GM12878 (cell line): ENCODE measurements around the gene RTCA. TPM values are rescaled to one million over a fixed set of nuclear protein-coding genes. Genes with fewer than 3 reads are reported as not detected.

Experiments
- ATAC-seq: fragments of 200-7000 bp; cut with Tn5 transposase; 3 replicates; pipeline ENCODE4 v1.9.1; 2020; ENCODE audit warnings: mild to moderate bottlenecking, moderate library complexity
- BruUV-seq: library from RNA; stranded (reverse); fragments of 400-500 nt; replicated peaks from 2 replicates; lab custom pipeline; 2021; lab: Mats Ljungman, UMichigan
- CTCF ChIA-PET: fragments of 300-600 bp; sonication (Branson Sonifier 250); formaldehyde crosslinking; extraction: SDS; loops from one replicate; lab custom pipeline; 2021; ENCODE audit warnings: inconsistent platforms; lab: Yijun Ruan, JAX
- POLR2A ChIA-PET: fragments of 350-600 bp; formaldehyde crosslinking; extraction: SDS; loops from one replicate; lab custom pipeline; 2021; ENCODE audit warnings: inconsistent platforms; lab: Charles Lee
- RAD21 ChIA-PET: fragments of 300-600 bp; sonication (Branson Sonifier 250); formaldehyde crosslinking; loops from one replicate; lab custom pipeline; 2023; ENCODE audit warnings: antibody characterized with exemption; ENCODE audit not compliant: unreplicated experiment; lab: Charles Lee
- SMC1A ChIA-PET: fragments of 300-600 bp; sonication (Branson Sonifier 250); formaldehyde crosslinking; loops from one replicate; lab custom pipeline; 2023; ENCODE audit not compliant: unreplicated experiment, uncharacterized antibody; lab: Charles Lee
- DNase-seq: peaks from one replicate; pipeline ENCODE4 v3.0.0-alpha.2; 2011; ENCODE audit warnings: low read depth, low spot score
- FAIRE-seq: peaks from 3 replicates; lab custom pipeline; 2011; peaks lifted over from hg19 to GRCh38; lab: Jason Lieb, UNC
- H2AFZ ChIP-seq: 2 replicates; pipeline ENCODE4 v1.6.0; 2011; ENCODE audit warnings: low read depth, low read length, control low read depth; ENCODE audit not compliant: control insufficient read depth
- H3K27ac ChIP-seq: 2 replicates; pipeline ENCODE4 v1.5.1; 2011; ENCODE audit warnings: control low read depth; ENCODE audit not compliant: control insufficient read depth, insufficient read depth
- H3K27me3 ChIP-seq, 2 experiments: replicated peaks in 1 of 2; 2 replicates each; pipeline versions ENCODE4 v1.6.0 to v1.6.1; 2011; ENCODE audit warnings: low read length in 1 of 2; ENCODE audit not compliant: control insufficient read depth in 2 of 2, insufficient read depth in 2 of 2
- H3K36me3 ChIP-seq, 2 experiments: 2 replicates each; pipeline ENCODE4 v1.5.1; 2011; ENCODE audit warnings: low read length in 1 of 2; ENCODE audit not compliant: control insufficient read depth in 2 of 2, insufficient read depth in 2 of 2
- H3K4me1 ChIP-seq: 2 replicates; pipeline ENCODE4 v1.6.1; 2011; ENCODE audit warnings: mild to moderate bottlenecking, low read length, moderate library complexity, mixed read lengths; ENCODE audit not compliant: control insufficient read depth, insufficient read depth
- H3K4me2 ChIP-seq: 2 replicates; pipeline ENCODE4 v1.6.0; 2011; ENCODE audit warnings: control low read depth; ENCODE audit not compliant: control insufficient read depth, insufficient read depth
- H3K4me3 ChIP-seq: fragments of 200-600 bp; sonication (generic); 2 replicates; pipeline ENCODE4 v1.5.1; 2016
- H3K79me2 ChIP-seq: 2 replicates; pipeline ENCODE4 v1.6.0; 2011; ENCODE audit warnings: low read length; ENCODE audit not compliant: control insufficient read depth, insufficient read depth
- H3K9ac ChIP-seq: 2 replicates; pipeline ENCODE4 v1.8.0; 2011; ENCODE audit warnings: low read length, control low read depth, mixed read lengths; ENCODE audit not compliant: control insufficient read depth, insufficient read depth
- H3K9me3 ChIP-seq: replicated peaks from 3 replicates; pipeline ENCODE4 v1.5.1; 2011; ENCODE audit warnings: mild to moderate bottlenecking, low read length; ENCODE audit not compliant: control insufficient read depth, insufficient read depth
- H4K20me1 ChIP-seq: 2 replicates; pipeline ENCODE4 v1.6.0; 2011; ENCODE audit not compliant: control insufficient read depth, insufficient read depth
- CREM ChIP-seq: IDR thresholded peaks from 2 replicates; pipeline ENCODE4 v1.6.1; 2014; ENCODE audit warnings: antibody characterized with exemption, low read depth
- EZH2 ChIP-seq: IDR thresholded peaks from 2 replicates; pipeline ENCODE4 v1.6.1; 2012; ENCODE audit warnings: low read depth, mild to moderate bottlenecking, control low read depth, inconsistent platforms, low read length, borderline replicate concordance; ENCODE audit not compliant: control insufficient read depth
- KLF5 ChIP-seq: fragments of 450-650 bp; IDR thresholded peaks from 2 replicates; pipeline ENCODE4 v1.6.1; 2014; ENCODE audit warnings: mild to moderate bottlenecking; ENCODE audit not compliant: partially characterized antibody
- MTA2 ChIP-seq: fragments of 450-650 bp; IDR thresholded peaks from 2 replicates; pipeline ENCODE4 v1.6.1; 2016; ENCODE audit warnings: low read depth, mild to moderate bottlenecking, moderate library complexity
- NFYB ChIP-seq: IDR thresholded peaks from 2 replicates; pipeline ENCODE4 v1.6.1; 2011; ENCODE audit warnings: low read depth, mild to moderate bottlenecking, low read length, improper control_type of control experiment, moderate library complexity; ENCODE audit not compliant: insufficient read depth
- SUPT20H ChIP-seq: IDR thresholded peaks from 2 replicates; pipeline ENCODE4 v1.6.1; 2011; ENCODE audit warnings: low read depth, mild to moderate bottlenecking, low read length, moderate library complexity, borderline replicate concordance; ENCODE audit not compliant: control insufficient read depth
- SUZ12 ChIP-seq: fragments of 200-600 bp; sonication (generic); IDR thresholded peaks from one replicate; pipeline ENCODE4 v1.6.1; 2018; ENCODE audit warnings: antibody characterized with exemption, mild to moderate bottlenecking; ENCODE audit not compliant: unreplicated experiment
- TCF12 ChIP-seq: IDR thresholded peaks from 2 replicates; pipeline ENCODE4 v1.6.1; 2011; ENCODE audit warnings: low read depth, mild to moderate bottlenecking, low read length
- ZNF207 ChIP-seq: fragments of 450-650 bp; IDR thresholded peaks from 2 replicates; pipeline ENCODE4 v1.6.1; 2014; ENCODE audit warnings: antibody characterized with exemption, mild to moderate bottlenecking, borderline replicate concordance
- ZNF217 ChIP-seq: fragments of 450-650 bp; IDR thresholded peaks from 2 replicates; pipeline ENCODE4 v1.6.1; 2017; ENCODE audit warnings: antibody characterized with exemption, mild to moderate bottlenecking
- WGBS: methylation state at CpG from one replicate; pipeline ENCODE4 v1.1.6; 2016; ENCODE audit warnings: low lambda C conversion rate; ENCODE audit not compliant: insufficient replicate concordance, insufficient coverage; ENCODE audit errors: missing lambda C conversion rate; 5-methylcytosine and 5-hydroxymethylcytosine counted together
- in situ Hi-C: fragments of 300-500 bp; cut with MboI; formaldehyde crosslinking; loops from 9 replicates; pipeline ENCODE4 v1.14.3; 2018; ENCODE audit warnings: mixed read lengths
- intact Hi-C: fragments of 100-400 bp; cut with micrococcal nuclease; formaldehyde crosslinking; loops from one replicate; pipeline ENCODE4 v1.14.2; 2022; ENCODE audit not compliant: unreplicated experiment
- polyA plus RNA-seq, 11 experiments: library from polyadenylated mRNA; depleted of rRNA in 4 of 11; unstranded in 6 of 11; stranded (reverse) in 5 of 11; fragments of >200 nt; fragmentation: Nextera tagmentation in 4 of 11; fragmentation: Illumina TruSeq in 1 of 11; extraction: Ambion mirVana in 4 of 11; extraction: Trizol in 1 of 11; gene quantifications; 1 replicate in 1 of 11; 2 replicates in 10 of 11; pipeline versions ENCODE4 v1.2.1 to v1.2.3, GENCODE V29; 2011 to 2016; ENCODE audit warnings: inconsistent platforms in 2 of 11, missing spikeins in 2 of 11, low read depth in 1 of 11
- total RNA-seq, 4 experiments: library from RNA; depleted of rRNA in 3 of 4; stranded (reverse); fragments of >200 nt in 3 of 4; fragmentation: Illumina TruSeq in 1 of 4; extraction: Trizol in 1 of 4; gene quantifications; 2 replicates each; pipeline versions ENCODE4 v1.2.1 to v1.2.3, GENCODE V29; 2013 to 2021
- TF ChIP-seq, protein P1 (sequence below): IDR thresholded peaks from 2 replicates; pipeline ENCODE4 v1.6.1; 2012; ENCODE audit warnings: mild to moderate bottlenecking, low read depth, low read length
- TF ChIP-seq, protein P2 (sequence below): fragments of 450-650 bp; IDR thresholded peaks from 2 replicates; pipeline ENCODE4 v1.6.1; 2017; ENCODE audit warnings: mild to moderate bottlenecking
- TF ChIP-seq, protein P3 (sequence below): fragments of 150-350 bp; IDR thresholded peaks from 2 replicates; pipeline ENCODE4 v1.6.1; 2014; ENCODE audit warnings: mild to moderate bottlenecking, low read depth, low read length

Gene RTCA
- total and polyA plus RNA-seq, 10 of the 15 experiments (the other 5 are each of a cell fraction or from before 2014, with no cell fraction given) = 10.3 to 63.5 (median 37.3) TPM

- ChIA-PET CTCF (interaction anchor here (0.7 to 1.3 kb wide), 4 partner anchors 9 to 170 kb away, joined by 3 to 5 read pairs (median 4); no protein-coding TSS in a partner anchor), POLR2A (interaction anchor here (0.9 to 1.2 kb wide), 2 partner anchors 8 to 9 kb away, joined by 3 read pairs; no protein-coding TSS in a partner anchor), SMC1A (interaction anchor here (0.9 to 1.5 kb wide), 2 partner anchors 166 to 168 kb away, joined by 3 to 7 read pairs; no protein-coding TSS in a partner anchor), RAD21 (interaction anchor here (1.1 to 1.3 kb wide), 2 partner anchors 69 to 169 kb away, joined by 5 read pairs; no protein-coding TSS in a partner anchor)
- no peaks in the 10 kb centered on the region for H3K79me2 ChIP-seq
- ATAC-seq = no peak
- H3K27me3 ChIP-seq = no peaks in the 10 kb centered on the region
- in situ Hi-C loops (no loop called here), intact Hi-C loops (no loop called here)
- peak; percentile 27 for FAIRE-seq
- no peaks in the 10 kb centered on the region for H3K9me3 ChIP-seq
- peaks cover 1 to 31% of the 10 kb centered on the region in 2 experiments for H3K36me3 ChIP-seq
- no peak overlapping the region for H3K27ac ChIP-seq
- no peaks in the 10 kb centered on the region for H4K20me1 ChIP-seq
- no peaks in the 10 kb centered on the region for H3K4me1 ChIP-seq
- H2AFZ ChIP-seq = no peak overlapping the region
- BruUV-seq = no TSS peak
- TF ChIP-seq NFYB (no peak), ZNF217 (no peak), SUZ12 (no peak), ZNF207 (no peak), MTA2 (no peak), CREM (no peak), SUPT20H (no peak), KLF5 (no peak), TCF12 (no peak), EZH2 (no peak)
- TF ChIP-seq, protein P1, sequence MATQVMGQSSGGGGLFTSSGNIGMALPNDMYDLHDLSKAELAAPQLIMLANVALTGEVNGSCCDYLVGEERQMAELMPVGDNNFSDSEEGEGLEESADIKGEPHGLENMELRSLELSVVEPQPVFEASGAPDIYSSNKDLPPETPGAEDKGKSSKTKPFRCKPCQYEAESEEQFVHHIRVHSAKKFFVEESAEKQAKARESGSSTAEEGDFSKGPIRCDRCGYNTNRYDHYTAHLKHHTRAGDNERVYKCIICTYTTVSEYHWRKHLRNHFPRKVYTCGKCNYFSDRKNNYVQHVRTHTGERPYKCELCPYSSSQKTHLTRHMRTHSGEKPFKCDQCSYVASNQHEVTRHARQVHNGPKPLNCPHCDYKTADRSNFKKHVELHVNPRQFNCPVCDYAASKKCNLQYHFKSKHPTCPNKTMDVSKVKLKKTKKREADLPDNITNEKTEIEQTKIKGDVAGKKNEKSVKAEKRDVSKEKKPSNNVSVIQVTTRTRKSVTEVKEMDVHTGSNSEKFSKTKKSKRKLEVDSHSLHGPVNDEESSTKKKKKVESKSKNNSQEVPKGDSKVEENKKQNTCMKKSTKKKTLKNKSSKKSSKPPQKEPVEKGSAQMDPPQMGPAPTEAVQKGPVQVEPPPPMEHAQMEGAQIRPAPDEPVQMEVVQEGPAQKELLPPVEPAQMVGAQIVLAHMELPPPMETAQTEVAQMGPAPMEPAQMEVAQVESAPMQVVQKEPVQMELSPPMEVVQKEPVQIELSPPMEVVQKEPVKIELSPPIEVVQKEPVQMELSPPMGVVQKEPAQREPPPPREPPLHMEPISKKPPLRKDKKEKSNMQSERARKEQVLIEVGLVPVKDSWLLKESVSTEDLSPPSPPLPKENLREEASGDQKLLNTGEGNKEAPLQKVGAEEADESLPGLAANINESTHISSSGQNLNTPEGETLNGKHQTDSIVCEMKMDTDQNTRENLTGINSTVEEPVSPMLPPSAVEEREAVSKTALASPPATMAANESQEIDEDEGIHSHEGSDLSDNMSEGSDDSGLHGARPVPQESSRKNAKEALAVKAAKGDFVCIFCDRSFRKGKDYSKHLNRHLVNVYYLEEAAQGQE = no peak
- TF ChIP-seq, protein P2, sequence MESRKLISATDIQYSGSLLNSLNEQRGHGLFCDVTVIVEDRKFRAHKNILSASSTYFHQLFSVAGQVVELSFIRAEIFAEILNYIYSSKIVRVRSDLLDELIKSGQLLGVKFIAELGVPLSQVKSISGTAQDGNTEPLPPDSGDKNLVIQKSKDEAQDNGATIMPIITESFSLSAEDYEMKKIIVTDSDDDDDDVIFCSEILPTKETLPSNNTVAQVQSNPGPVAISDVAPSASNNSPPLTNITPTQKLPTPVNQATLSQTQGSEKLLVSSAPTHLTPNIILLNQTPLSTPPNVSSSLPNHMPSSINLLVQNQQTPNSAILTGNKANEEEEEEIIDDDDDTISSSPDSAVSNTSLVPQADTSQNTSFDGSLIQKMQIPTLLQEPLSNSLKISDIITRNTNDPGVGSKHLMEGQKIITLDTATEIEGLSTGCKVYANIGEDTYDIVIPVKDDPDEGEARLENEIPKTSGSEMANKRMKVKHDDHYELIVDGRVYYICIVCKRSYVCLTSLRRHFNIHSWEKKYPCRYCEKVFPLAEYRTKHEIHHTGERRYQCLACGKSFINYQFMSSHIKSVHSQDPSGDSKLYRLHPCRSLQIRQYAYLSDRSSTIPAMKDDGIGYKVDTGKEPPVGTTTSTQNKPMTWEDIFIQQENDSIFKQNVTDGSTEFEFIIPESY = no peak
- TF ChIP-seq, protein P3, sequence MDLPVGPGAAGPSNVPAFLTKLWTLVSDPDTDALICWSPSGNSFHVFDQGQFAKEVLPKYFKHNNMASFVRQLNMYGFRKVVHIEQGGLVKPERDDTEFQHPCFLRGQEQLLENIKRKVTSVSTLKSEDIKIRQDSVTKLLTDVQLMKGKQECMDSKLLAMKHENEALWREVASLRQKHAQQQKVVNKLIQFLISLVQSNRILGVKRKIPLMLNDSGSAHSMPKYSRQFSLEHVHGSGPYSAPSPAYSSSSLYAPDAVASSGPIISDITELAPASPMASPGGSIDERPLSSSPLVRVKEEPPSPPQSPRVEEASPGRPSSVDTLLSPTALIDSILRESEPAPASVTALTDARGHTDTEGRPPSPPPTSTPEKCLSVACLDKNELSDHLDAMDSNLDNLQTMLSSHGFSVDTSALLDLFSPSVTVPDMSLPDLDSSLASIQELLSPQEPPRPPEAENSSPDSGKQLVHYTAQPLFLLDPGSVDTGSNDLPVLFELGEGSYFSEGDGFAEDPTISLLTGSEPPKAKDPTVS = no peak
- no peak overlapping the region for H3K4me3 ChIP-seq
- DNase-seq = no peak
- 95% methylated on average over 2 of the region's 2 CpGs for WGBS
- no peak overlapping the region for H3K4me2 ChIP-seq
- no peak overlapping the region for H3K9ac ChIP-seq
Observed at GRCh38 chr1:100290291-100290690, 24.3 kb downstream of the RTCA start.
